OCI-LY7 (cell line): Measurements from ENCODE around the gene RIN3.

Experiments used
- EZH2phosphoT487 ChIP-seq: fragments of 200-600 bp; sonication (generic); IDR thresholded peaks from 2 replicates; pipeline ENCODE4 v1.6.1; 2018; ENCODE audit warnings: low read depth, borderline replicate concordance, mild to moderate bottlenecking, mixed run types, antibody characterized with exemption, low read length, moderate library complexity, mixed read lengths
- TF ChIP-seq, protein P1 (sequence below): fragments of 200-600 bp; sonication (generic); conservative IDR thresholded peaks from 2 replicates; pipeline ENCODE4 v1.5.1; 2014; ENCODE audit warnings: mild to moderate bottlenecking, antibody characterized with exemption, low read length, moderate library complexity, mixed read lengths

DNA sequence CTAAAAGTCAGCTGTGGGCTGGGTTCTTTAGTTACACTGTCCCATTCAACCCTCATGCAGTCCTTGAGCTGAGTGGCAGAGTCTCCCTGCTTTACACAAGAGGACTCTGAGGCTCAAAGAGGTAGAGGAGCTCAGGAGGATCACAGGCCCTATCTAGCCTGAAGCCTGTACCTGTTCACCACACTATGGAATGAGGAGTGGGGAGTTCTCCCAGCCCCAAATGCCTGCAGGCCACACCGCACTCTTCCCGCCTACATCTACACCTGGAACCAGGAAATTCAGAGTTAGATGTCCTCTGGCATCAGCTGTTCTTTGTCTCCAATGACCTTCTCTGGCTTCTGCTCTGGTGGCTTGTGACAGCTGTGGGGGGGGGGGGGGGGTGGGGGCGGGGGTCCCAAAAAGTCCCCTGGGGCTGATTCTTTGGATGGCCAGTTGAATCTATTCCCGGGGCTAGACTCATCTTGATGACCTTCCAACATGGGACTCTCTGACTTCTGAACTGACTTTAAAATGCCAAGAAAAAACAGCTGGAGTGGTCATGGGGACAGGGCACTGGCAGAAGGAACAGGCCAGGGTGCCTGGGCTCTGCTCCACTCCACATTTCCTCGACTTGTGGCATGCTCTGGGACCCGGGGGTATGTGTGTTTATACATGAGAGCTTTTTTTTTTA, 30.6 kb downstream of the RIN3 start:
- TF ChIP-seq, protein P1, sequence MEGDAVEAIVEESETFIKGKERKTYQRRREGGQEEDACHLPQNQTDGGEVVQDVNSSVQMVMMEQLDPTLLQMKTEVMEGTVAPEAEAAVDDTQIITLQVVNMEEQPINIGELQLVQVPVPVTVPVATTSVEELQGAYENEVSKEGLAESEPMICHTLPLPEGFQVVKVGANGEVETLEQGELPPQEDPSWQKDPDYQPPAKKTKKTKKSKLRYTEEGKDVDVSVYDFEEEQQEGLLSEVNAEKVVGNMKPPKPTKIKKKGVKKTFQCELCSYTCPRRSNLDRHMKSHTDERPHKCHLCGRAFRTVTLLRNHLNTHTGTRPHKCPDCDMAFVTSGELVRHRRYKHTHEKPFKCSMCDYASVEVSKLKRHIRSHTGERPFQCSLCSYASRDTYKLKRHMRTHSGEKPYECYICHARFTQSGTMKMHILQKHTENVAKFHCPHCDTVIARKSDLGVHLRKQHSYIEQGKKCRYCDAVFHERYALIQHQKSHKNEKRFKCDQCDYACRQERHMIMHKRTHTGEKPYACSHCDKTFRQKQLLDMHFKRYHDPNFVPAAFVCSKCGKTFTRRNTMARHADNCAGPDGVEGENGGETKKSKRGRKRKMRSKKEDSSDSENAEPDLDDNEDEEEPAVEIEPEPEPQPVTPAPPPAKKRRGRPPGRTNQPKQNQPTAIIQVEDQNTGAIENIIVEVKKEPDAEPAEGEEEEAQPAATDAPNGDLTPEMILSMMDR = no peak
- no peak for TF ChIP-seq EZH2phosphoT487
